Uterus (tissue), 2 donors: Measurements from ENCODE around the gene THSD4.

Experiments used
- CTCF ChIP-seq, 4 experiments: fragments of 200-600 bp in 2 of 4; fragments of 450-650 bp in 2 of 4; sonication (generic) in 2 of 4; IDR thresholded peaks; one replicate each; pipeline ENCODE4 v1.5.1; 2016 to 2019; ENCODE audit warnings: antibody characterized with exemption in 4 of 4, mild to moderate bottlenecking in 2 of 4, moderate library complexity in 1 of 4
- POLR2A ChIP-seq, 2 donors: fragments of 450-650 bp; IDR thresholded peaks; one replicate each; pipeline ENCODE4 v1.6.1; 2016; ENCODE audit warnings: antibody characterized with exemption in 2 of 2, mild to moderate bottlenecking in 1 of 2, moderate library complexity in 1 of 2

- TF ChIP-seq CTCF (IDR thresholded peaks at IDR 0.05), result no peak
- no peak for TF ChIP-seq POLR2A (IDR thresholded peaks at IDR 0.05)
These were observed 244.0 kb downstream of the THSD4 start for GRCh38 chr15:71359246-71359645.
